ENCODE results near the gene LIF.
"Not testable (repeated sequence)": the region's sequence is repeated elsewhere in the genome, so short reads cannot be mapped to it uniquely, and the experiment has no call there.

The LIF gene

DNA sequence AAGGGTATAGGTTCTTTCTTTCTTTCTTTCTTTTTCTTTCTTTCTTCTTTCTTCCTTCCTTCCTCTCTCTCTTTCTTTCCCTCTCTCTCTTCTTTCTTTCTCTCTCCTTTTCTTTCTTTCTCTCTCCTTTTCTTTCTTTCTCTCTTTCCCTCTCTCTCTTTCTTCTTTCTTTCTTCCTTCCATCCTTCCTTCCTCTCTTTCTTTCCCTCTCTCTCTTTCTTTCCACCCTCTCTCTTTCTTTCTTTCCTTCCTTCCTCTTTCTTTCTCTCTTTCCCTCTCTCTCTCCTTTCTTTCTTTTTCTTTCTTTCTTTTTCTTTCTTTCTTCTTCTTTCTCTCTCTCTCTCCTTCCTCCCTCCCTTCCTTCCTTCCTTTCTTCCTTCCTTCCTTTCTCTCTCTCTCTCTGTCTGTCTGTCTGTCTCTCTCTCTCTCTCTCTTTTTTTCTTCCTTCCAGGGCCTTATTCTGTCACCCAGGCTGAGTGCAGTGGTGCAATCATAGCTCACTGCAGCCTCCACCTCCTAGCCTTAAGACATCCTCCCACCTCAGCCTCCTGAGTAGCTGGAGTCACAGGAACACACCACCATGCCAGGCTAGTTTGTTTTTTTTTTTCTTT is 26.8 kb downstream of the LIF start:
- TF ChIP-seq, protein P1, sequence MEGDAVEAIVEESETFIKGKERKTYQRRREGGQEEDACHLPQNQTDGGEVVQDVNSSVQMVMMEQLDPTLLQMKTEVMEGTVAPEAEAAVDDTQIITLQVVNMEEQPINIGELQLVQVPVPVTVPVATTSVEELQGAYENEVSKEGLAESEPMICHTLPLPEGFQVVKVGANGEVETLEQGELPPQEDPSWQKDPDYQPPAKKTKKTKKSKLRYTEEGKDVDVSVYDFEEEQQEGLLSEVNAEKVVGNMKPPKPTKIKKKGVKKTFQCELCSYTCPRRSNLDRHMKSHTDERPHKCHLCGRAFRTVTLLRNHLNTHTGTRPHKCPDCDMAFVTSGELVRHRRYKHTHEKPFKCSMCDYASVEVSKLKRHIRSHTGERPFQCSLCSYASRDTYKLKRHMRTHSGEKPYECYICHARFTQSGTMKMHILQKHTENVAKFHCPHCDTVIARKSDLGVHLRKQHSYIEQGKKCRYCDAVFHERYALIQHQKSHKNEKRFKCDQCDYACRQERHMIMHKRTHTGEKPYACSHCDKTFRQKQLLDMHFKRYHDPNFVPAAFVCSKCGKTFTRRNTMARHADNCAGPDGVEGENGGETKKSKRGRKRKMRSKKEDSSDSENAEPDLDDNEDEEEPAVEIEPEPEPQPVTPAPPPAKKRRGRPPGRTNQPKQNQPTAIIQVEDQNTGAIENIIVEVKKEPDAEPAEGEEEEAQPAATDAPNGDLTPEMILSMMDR (IDR thresholded peaks at IDR 0.05; ENCODE audit: extremely low read depth, insufficient read depth, missing control alignments) = no peak
- in situ Hi-C loops (cut with MboI; ENCODE audit: low pct_unique_long_range_greater_than_20kb, low sequenced_read_pairs, unreplicated experiment) = no loop called here
- no peak for DNase-seq (ENCODE audit: low spot score)

DNA sequence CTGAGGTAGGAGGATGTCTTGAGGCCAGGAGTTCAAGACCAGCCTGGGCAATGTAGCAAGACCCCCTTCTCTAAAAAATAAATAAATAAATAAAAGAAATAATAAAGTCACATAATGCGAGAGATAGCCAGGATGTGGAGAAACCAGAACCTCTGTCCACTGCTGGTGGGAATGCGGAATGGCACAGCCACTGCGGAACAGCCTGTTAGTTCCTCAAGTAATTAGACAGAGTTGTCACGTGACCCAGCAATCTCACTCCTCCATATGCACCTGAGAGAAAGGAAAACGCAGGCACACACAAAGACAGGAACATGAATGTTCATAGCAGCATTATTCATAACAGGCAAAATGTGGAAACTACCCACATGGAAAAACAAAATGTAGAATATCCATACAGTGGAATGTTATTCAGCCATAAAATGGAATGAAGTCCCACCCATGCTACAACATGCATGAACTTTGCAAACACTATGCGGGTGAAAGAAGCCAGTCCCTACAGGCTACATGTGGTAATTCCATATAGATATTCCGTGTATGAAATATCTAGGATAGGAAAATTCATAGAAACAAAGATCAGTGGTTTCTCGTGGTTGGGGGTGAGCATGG is 27.4 kb downstream of the LIF start:
- in situ Hi-C loops (cut with MboI; ENCODE audit: low pct_unique_long_range_greater_than_20kb, low sequenced_read_pairs, unreplicated experiment) = no loop called here
- DNase-seq (ENCODE audit: low spot score) = no peak
- TF ChIP-seq, protein P1 (IDR thresholded peaks at IDR 0.05; ENCODE audit: extremely low read depth, insufficient read depth, missing control alignments) = no peak

DNA sequence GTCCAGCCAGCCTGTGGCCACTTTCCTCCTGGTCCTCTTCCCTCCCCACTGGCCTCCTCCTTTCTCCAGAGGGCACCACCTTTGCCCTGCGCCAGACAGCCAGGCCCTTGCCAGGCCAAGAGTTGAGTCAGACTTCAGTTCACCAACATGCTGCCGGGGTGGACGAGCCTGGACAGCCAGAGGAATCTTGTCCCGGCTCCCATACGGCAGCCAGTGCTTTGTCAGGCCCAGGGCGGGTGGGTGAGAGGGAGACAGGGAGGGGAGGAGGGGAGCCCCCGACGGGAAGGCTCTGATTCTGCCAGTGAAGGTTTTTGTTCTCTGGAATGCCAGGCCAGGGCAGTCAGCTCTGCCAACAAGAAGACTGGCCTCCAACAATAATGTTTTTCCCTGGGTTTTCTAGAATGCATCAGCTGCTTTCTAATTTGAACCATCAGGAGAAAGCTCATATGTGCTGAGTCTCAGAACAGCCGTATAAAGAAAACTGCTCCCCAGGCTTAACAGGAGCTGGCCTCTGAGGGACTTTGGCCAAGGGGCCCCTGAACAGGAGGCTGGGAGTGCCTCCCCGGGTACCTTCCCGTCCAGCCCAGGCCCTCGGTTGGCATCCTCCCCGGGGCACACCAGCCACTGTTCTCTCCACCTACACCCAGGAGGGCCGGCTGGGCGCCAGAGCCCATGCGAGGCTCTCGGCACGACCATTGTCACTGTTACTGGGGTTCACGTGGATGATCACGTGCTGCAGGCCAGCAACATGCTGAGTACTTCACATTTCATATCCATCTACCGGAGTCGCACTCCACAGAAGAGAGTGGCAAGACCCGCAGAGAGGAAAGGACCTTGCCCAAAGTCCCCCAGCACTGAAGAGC is 28.6 kb downstream of the LIF start:
- in situ Hi-C loops (cut with MboI; ENCODE audit: low pct_unique_long_range_greater_than_20kb, low sequenced_read_pairs, unreplicated experiment) = no loop called here
- no peak for DNase-seq (ENCODE audit: low spot score)
- TF ChIP-seq, protein P1 (IDR thresholded peaks at IDR 0.05; ENCODE audit: extremely low read depth, insufficient read depth, missing control alignments) = no peak

DNA sequence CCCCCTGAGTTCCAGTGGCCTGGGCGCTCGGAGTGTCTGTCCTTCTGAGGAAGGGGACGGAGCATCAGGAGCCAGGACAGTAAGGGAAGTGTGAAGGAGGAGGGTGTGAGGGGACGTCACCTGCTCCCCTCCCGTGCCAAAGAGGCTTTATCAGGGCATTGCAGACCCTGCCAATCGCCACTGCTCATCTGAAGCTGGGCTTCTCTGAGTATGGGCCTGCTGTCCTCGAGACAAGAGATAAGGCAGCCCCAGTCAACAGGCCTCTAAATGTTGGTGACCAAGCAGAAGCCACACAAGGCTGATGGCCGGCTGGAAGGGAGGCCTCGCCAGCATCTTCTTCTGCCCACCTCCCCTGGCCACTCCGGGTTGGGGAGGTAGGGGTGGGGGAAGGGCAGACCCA is 29.8 kb downstream of the LIF start:
- no peak for DNase-seq (ENCODE audit: low spot score)
- in situ Hi-C loops (cut with MboI; ENCODE audit: low pct_unique_long_range_greater_than_20kb, low sequenced_read_pairs, unreplicated experiment) = no loop called here
- TF ChIP-seq, protein P1 (IDR thresholded peaks at IDR 0.05; ENCODE audit: extremely low read depth, insufficient read depth, missing control alignments) = no peak

DNA sequence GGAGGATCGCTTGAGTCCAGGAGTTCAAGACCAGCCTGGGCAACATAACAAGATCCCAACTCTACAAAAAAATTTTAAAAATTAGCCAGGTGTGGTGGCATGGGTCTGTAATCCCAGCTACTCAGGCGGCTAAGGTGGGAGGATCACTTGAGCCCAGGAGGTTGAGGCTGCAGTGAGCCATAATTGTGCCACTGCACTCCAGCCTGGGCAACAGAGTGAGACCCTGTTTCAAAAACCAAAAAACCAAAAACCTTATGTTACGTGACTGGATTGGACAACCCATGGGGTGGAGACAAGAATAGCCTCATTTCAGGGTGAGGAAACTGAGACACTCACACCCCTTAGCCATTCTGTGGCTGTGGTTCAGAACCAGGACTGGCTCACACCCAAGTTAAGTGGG is 30.3 kb downstream of the LIF start:
- DNase-seq (ENCODE audit: low spot score); in situ Hi-C loops (cut with MboI; ENCODE audit: low pct_unique_long_range_greater_than_20kb, low sequenced_read_pairs, unreplicated experiment): not testable (repeated sequence)

DNA sequence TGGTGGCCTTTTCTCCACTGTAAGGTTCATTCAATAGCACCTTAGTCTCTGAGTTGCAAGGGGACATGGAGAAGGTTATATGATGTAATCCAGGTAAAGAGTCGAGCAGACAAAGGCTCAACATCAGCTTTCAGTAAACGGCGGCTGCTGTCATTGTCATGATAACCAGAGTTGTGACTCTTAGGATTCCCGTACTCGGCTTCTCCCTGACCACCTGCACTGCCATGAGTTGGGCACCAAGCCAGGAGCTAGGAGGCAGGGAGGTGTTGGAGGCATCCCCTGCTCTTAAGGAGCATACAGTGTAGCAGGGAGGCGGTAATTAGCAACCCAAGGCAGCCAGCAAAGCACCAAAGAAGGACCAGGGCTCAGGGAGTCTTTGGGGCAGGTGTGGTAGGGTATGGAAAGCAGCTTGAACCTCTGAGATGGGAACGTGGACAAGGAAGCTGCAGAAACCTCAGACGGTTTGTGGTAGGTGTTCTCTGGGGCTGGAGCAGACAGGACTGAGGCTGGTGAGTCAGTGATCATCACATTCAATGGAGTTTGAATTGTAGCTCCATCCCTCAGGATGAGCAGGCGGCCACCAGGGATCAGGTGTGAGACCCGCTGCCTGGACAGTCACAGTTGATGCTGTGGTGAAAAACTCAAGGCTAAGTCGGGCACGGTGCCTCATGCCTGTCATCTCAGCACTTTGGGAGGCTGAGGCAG is 31.7 kb downstream of the LIF start:
- DNase-seq (ENCODE audit: low spot score) = no peak
- in situ Hi-C loops (cut with MboI; ENCODE audit: low pct_unique_long_range_greater_than_20kb, low sequenced_read_pairs, unreplicated experiment) = no loop called here
- TF ChIP-seq, protein P1 (IDR thresholded peaks at IDR 0.05; ENCODE audit: extremely low read depth, insufficient read depth, missing control alignments) = no peak
